ENCODE results near the gene KCNMB2. TPM values are rescaled to one million over a fixed set of nuclear protein-coding genes. Genes with fewer than 3 reads are reported as not detected.

KCNMB2 gene
- total RNA-seq, 1 experiment from 2014 or later = not detected

- BruUV-seq (replicated peaks) = no TSS peak
- Histone ChIP-seq H3K4me3 (ENCODE audit: low read depth, low read length, poor library complexity, severe bottlenecking) (no peak overlapping the region), H3K27me3 (replicated peaks; ENCODE audit: insufficient read depth, low read depth, low read length, poor library complexity) (no peaks in the 10 kb centered on the region), H3K36me3 (ENCODE audit: insufficient read depth, low read length, poor library complexity, severe bottlenecking) (no peaks in the 10 kb centered on the region), H3K4me1 (ENCODE audit: insufficient read depth, low read length, poor library complexity, severe bottlenecking) (no peaks in the 10 kb centered on the region), H3K9me3 (ENCODE audit: low read depth, low read length, poor library complexity, severe bottlenecking) (peaks cover 3% of the 10 kb centered on the region), H3K27ac (ENCODE audit: low read depth, low read length, poor library complexity, severe bottlenecking) (no peak overlapping the region)
- intact Hi-C loops (cut with micrococcal nuclease; ENCODE audit: unreplicated experiment) = no loop called here
- POLR2A ChIA-PET (ENCODE audit: low non-redundant PET) = no interaction called here
- TF ChIP-seq CTCF (conservative IDR thresholded peaks at IDR 0.05; ENCODE audit: low read depth, low read length) (no peak), EZH2 (IDR thresholded peaks at IDR 0.05; ENCODE audit: borderline replicate concordance, low read depth, low read length, poor library complexity, severe bottlenecking) (no peak)
- no peak for DNase-seq (ENCODE audit: low spot score)
- CTCF ChIA-PET = no interaction called here
Measured at GRCh38 chr3:178496911-178497310, 39.3 kb upstream of the KCNMB2 start.

GRCh38 chr3:178498871-178499270 lies 37.4 kb upstream of the KCNMB2 start:
- intact Hi-C loops (cut with micrococcal nuclease; ENCODE audit: unreplicated experiment) = no loop called here
- CTCF ChIA-PET = no interaction called here
- TF ChIP-seq CTCF (conservative IDR thresholded peaks at IDR 0.05; ENCODE audit: low read depth, low read length) = no peak
- no peak for TF ChIP-seq EZH2 (IDR thresholded peaks at IDR 0.05; ENCODE audit: borderline replicate concordance, low read depth, low read length, poor library complexity, severe bottlenecking)
- no TSS peak for BruUV-seq (replicated peaks)
- Histone ChIP-seq H3K4me3 (ENCODE audit: low read depth, low read length, poor library complexity, severe bottlenecking) (no peak overlapping the region), H3K9me3 (ENCODE audit: low read depth, low read length, poor library complexity, severe bottlenecking) (peaks cover 3% of the 10 kb centered on the region), H3K36me3 (ENCODE audit: insufficient read depth, low read length, poor library complexity, severe bottlenecking) (no peaks in the 10 kb centered on the region), H3K27ac (ENCODE audit: low read depth, low read length, poor library complexity, severe bottlenecking) (no peak overlapping the region), H3K4me1 (ENCODE audit: insufficient read depth, low read length, poor library complexity, severe bottlenecking) (no peaks in the 10 kb centered on the region), H3K27me3 (replicated peaks; ENCODE audit: insufficient read depth, low read depth, low read length, poor library complexity) (no peaks in the 10 kb centered on the region)
- POLR2A ChIA-PET (ENCODE audit: low non-redundant PET) = no interaction called here
- peak; percentile 15 for DNase-seq (ENCODE audit: low spot score)

- intact Hi-C loops (cut with micrococcal nuclease; ENCODE audit: unreplicated experiment) = no loop called here
Measured at GRCh38 chr3:178500631-178501030, 35.6 kb upstream of the KCNMB2 start.

More at GRCh38 chr3:178500631-178501030, 35.6 kb upstream of the KCNMB2 start:
- TF ChIP-seq EZH2 (IDR thresholded peaks at IDR 0.05; ENCODE audit: borderline replicate concordance, low read depth, low read length, poor library complexity, severe bottlenecking) (no peak), CTCF (conservative IDR thresholded peaks at IDR 0.05; ENCODE audit: low read depth, low read length) (no peak)
- H3K4me1 ChIP-seq (ENCODE audit: insufficient read depth, low read length, poor library complexity, severe bottlenecking) = no peaks in the 10 kb centered on the region
- POLR2A ChIA-PET (ENCODE audit: low non-redundant PET) = no interaction called here
- CTCF ChIA-PET = no interaction called here
- no peak overlapping the region for H3K27ac ChIP-seq (ENCODE audit: low read depth, low read length, poor library complexity, severe bottlenecking)
- no peaks in the 10 kb centered on the region for H3K36me3 ChIP-seq (ENCODE audit: insufficient read depth, low read length, poor library complexity, severe bottlenecking)
- peaks cover 3% of the 10 kb centered on the region for H3K9me3 ChIP-seq (ENCODE audit: low read depth, low read length, poor library complexity, severe bottlenecking)
- DNase-seq (ENCODE audit: low spot score) = no peak
- BruUV-seq (replicated peaks) = no TSS peak
- H3K27me3 ChIP-seq (replicated peaks; ENCODE audit: insufficient read depth, low read depth, low read length, poor library complexity) = no peaks in the 10 kb centered on the region
- H3K4me3 ChIP-seq (ENCODE audit: low read depth, low read length, poor library complexity, severe bottlenecking) = no peak overlapping the region
